Endothelial cell of umbilical vein (primary cell): ENCODE data around the gene AKR1C2. TPM values are rescaled to one million over a fixed set of nuclear protein-coding genes. Genes with fewer than 3 reads are reported as not detected.

Experiments used
- BruUV-seq: library from RNA; stranded (reverse); fragments of 400-500 nt; replicated peaks from 2 replicates; lab custom pipeline; 2021; lab: Mats Ljungman, UMichigan
- CTCF ChIA-PET: fragments of 300-600, 350-600 bp; sonication (Branson Sonifier 250); formaldehyde crosslinking; loops from one replicate; lab custom pipeline; 2021; ENCODE audit warnings: antibody characterized with exemption, inconsistent platforms; lab: Charles Lee
- POLR2A ChIA-PET: fragments of 300-600, 350-600 bp; sonication (Branson Sonifier 250); formaldehyde crosslinking; loops from one replicate; lab custom pipeline; 2021; ENCODE audit warnings: antibody characterized with exemption, inconsistent platforms; lab: Charles Lee
- DNase-seq: peaks from one replicate; pipeline ENCODE4 v3.0.0-alpha.2; 2011; ENCODE audit warnings: low read depth, low spot score
- FAIRE-seq: peaks from 2 replicates; lab custom pipeline; 2011; peaks lifted over from hg19 to GRCh38; lab: Jason Lieb, UNC
- H2AFZ ChIP-seq: 2 replicates; pipeline ENCODE4 v1.6.0; 2012; ENCODE audit warnings: low read depth, low read length, control low read depth, inconsistent platforms
- H3K27ac ChIP-seq: 2 replicates; pipeline ENCODE4 v1.5.1; 2011; ENCODE audit warnings: low read depth, mild to moderate bottlenecking, control low read depth, low read length, moderate library complexity; ENCODE audit not compliant: insufficient read depth
- H3K27me3 ChIP-seq, 2 experiments: 2 replicates each; pipeline versions ENCODE4 v1.6.0 to v1.6.1; 2011; ENCODE audit warnings: low read length in 2 of 2, mixed read lengths in 1 of 2; ENCODE audit not compliant: control insufficient read depth in 2 of 2, insufficient read depth in 2 of 2
- H3K36me3 ChIP-seq, 2 experiments: 2 replicates in 1 of 2; 3 replicates in 1 of 2; pipeline ENCODE4 v1.5.1; 2011; ENCODE audit warnings: low read length in 2 of 2, mild to moderate bottlenecking in 1 of 2, moderate library complexity in 1 of 2; ENCODE audit not compliant: control insufficient read depth in 2 of 2, insufficient read depth in 2 of 2; ENCODE audit errors: extremely low read depth in 1 of 2
- H3K4me1 ChIP-seq: 3 replicates; pipeline ENCODE4 v1.5.1; 2011; ENCODE audit warnings: mild to moderate bottlenecking, low read length; ENCODE audit not compliant: control insufficient read depth, insufficient read depth; ENCODE audit errors: extremely low read depth
- H3K4me2 ChIP-seq: 2 replicates; pipeline ENCODE4 v1.6.1; 2011; ENCODE audit warnings: low read length, control low read depth, mixed read lengths; ENCODE audit not compliant: insufficient read depth
- H3K4me3 ChIP-seq, 3 experiments: fragments of 200-600 bp in 1 of 3; sonication (generic), shearing (Covaris generic) in 1 of 3; replicated peaks in 1 of 3; 2 replicates each; pipeline ENCODE4 v1.5.1; 2011 to 2016; ENCODE audit warnings: control low read depth in 3 of 3, low read length in 3 of 3, mild to moderate bottlenecking in 2 of 3, inconsistent platforms in 1 of 3, low read depth in 1 of 3, moderate library complexity in 1 of 3; ENCODE audit not compliant: insufficient read depth in 1 of 3
- H3K79me2 ChIP-seq: 2 replicates; pipeline ENCODE4 v1.6.0; 2012; ENCODE audit warnings: low read length, inconsistent platforms; ENCODE audit not compliant: control insufficient read depth, insufficient read depth
- H3K9ac ChIP-seq: replicated peaks from 2 replicates; pipeline ENCODE3; 2011; ENCODE audit warnings: low read length, control low read depth; ENCODE audit not compliant: insufficient read depth; ENCODE audit errors: extremely low read depth
- H3K9me1 ChIP-seq: replicated peaks from 3 replicates; pipeline ENCODE4 v1.6.0; 2011; ENCODE audit warnings: mild to moderate bottlenecking, low read length; ENCODE audit not compliant: control insufficient read depth, insufficient read depth; ENCODE audit errors: extremely low read depth
- H3K9me3 ChIP-seq: replicated peaks from 2 replicates; pipeline ENCODE4 v1.5.1; 2012; ENCODE audit warnings: low read length, inconsistent platforms; ENCODE audit not compliant: control insufficient read depth, insufficient read depth
- H4K20me1 ChIP-seq: replicated peaks from 2 replicates; pipeline ENCODE3; 2011; ENCODE audit warnings: mild to moderate bottlenecking, low read length; ENCODE audit not compliant: control insufficient read depth, insufficient read depth; ENCODE audit errors: extremely low read depth
- CTCF ChIP-seq, 2 donors: IDR thresholded peaks; 1 replicate in 1 of 2; 2 replicates in 1 of 2; pipeline ENCODE4 v1.5.1; 2011; ENCODE audit warnings: low read length in 2 of 2, mild to moderate bottlenecking in 2 of 2, moderate library complexity in 2 of 2, control low read depth in 1 of 2, inconsistent platforms in 1 of 2, low read depth in 1 of 2; ENCODE audit not compliant: insufficient read depth in 1 of 2; ENCODE audit errors: extremely low read depth in 1 of 2
- EZH2 ChIP-seq: IDR thresholded peaks from 2 replicates; pipeline ENCODE4 v1.6.1; 2012; ENCODE audit warnings: borderline replicate concordance, low read depth, mild to moderate bottlenecking, moderate library complexity, low read length, inconsistent platforms; ENCODE audit not compliant: severe bottlenecking
- GATA2 ChIP-seq: IDR thresholded peaks from 2 replicates; pipeline ENCODE4 v1.7.0; 2011; ENCODE audit warnings: low read depth, mild to moderate bottlenecking, moderate library complexity, mixed read lengths, low read length; ENCODE audit not compliant: insufficient read length, insufficient read depth
- POLR2A ChIP-seq: IDR thresholded peaks from 2 replicates; pipeline ENCODE4 v1.6.1; 2012; ENCODE audit warnings: low read depth, mild to moderate bottlenecking, control low read depth, low read length
- dilution Hi-C: fragments of 300-500 bp; cut with MboI; formaldehyde crosslinking; loops from one replicate; pipeline ENCODE4 v1.15.0; 2019; ENCODE audit warnings: low sequenced_read_pairs; ENCODE audit not compliant: extremely low pct_ligation_motif_present
- intact Hi-C: fragments of 100-400 bp; cut with micrococcal nuclease; formaldehyde crosslinking; loops from one replicate; pipeline ENCODE4 v1.10.0; 2022
- polyA plus RNA-seq, 4 experiments: library from polyadenylated mRNA; depleted of rRNA in 3 of 4; stranded (reverse) in 3 of 4; unstranded in 1 of 4; fragments of >200 nt; gene quantifications; 2 replicates each; pipeline versions ENCODE4 v1.2.1 to v1.2.3, GENCODE V29; 2011 to 2012; ENCODE audit warnings: missing spikeins in 1 of 4
- total RNA-seq: library from RNA; stranded (reverse); gene quantifications from 2 replicates; pipeline ENCODE4 v1.2.3, GENCODE V29; 2021
- TF ChIP-seq, protein P1 (sequence below): IDR thresholded peaks from 2 replicates; pipeline ENCODE4 v1.6.1; 2011; ENCODE audit not compliant: insufficient read depth, insufficient read length

The AKR1C2 gene
- total and polyA plus RNA-seq, 2 donors (not counting 3 experiments of a cell fraction or from before 2014, with no cell fraction given): 0.84 to 1.7 TPM

- no peak overlapping the region for H2AFZ ChIP-seq
- dilution Hi-C loops: no loop called here
- H3K4me3 ChIP-seq: no peak overlapping the region
- no peaks in the 10 kb centered on the region for H3K9me1 ChIP-seq
- no TSS peak for BruUV-seq
- peaks cover 2% of the 10 kb centered on the region for H3K9me3 ChIP-seq
- no peaks in the 10 kb centered on the region for H3K4me1 ChIP-seq
- FAIRE-seq: no peak
- TF ChIP-seq EZH2: no peak
- TF ChIP-seq GATA2: no peak
- TF ChIP-seq, protein P1, sequence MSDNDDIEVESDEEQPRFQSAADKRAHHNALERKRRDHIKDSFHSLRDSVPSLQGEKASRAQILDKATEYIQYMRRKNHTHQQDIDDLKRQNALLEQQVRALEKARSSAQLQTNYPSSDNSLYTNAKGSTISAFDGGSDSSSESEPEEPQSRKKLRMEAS: no peak
- no peak for TF ChIP-seq CTCF (IDR thresholded peaks at IDR 0.05; ENCODE audit: extremely low read depth in 1 of 2, insufficient read depth in 1 of 2, low read depth in 1 of 2, low read length in 2 of 2)
- TF ChIP-seq POLR2A: no peak
- ChIA-PET POLR2A (no interaction called here), CTCF (interaction anchor here (1.6 kb wide), 1 partner anchor 185 kb away, joined by 8 read pairs; no protein-coding TSS in a partner anchor)
- no peaks in the 10 kb centered on the region for H3K36me3 ChIP-seq
- H3K79me2 ChIP-seq: no peaks in the 10 kb centered on the region
- H4K20me1 ChIP-seq: no peaks in the 10 kb centered on the region
- intact Hi-C loops: no loop called here
- H3K27me3 ChIP-seq: no peaks in the 10 kb centered on the region
- no peak for DNase-seq
- no peak overlapping the region for H3K27ac ChIP-seq
- no peak overlapping the region for H3K4me2 ChIP-seq
- H3K9ac ChIP-seq: no peak overlapping the region
Measured at GRCh38 chr10:5034588-5034987, 30.9 kb upstream of the AKR1C2 start.
